Left renal cortex interstitium (tissue), 4 donors: ENCODE measurements around the gene PLCH1. TPM values are rescaled to one million over a fixed set of nuclear protein-coding genes. Genes with fewer than 3 reads are reported as not detected.
A peak's percentile ranks its signal among the peaks of the same experiment; 100 is the strongest.

ENCODE experiments used
- DNase-seq, 4 donors: peaks; one replicate each; pipeline ENCODE4 v3.0.0-alpha.2; 2013; ENCODE audit warnings: low read depth in 4 of 4, low spot score in 2 of 4, missing footprints in 1 of 4
- polyA plus RNA-seq, 4 donors: library from polyadenylated mRNA; unstranded; fragments of 120-200 nt; gene quantifications; one replicate each; pipeline ENCODE4 v1.2.1, GENCODE V29; 2013; ENCODE audit not compliant: insufficient read length in 4 of 4

PLCH1 gene
- polyA plus RNA-seq, 4 donors, result 8.1 to 11.9 (median 9.8) TPM

GRCh38 chr3:155745795-155746550 lies 1.1 kb upstream of the PLCH1 start:
- DNase-seq, result no peak

GRCh38 chr3:155744010-155744625 lies 753 bp downstream of the PLCH1 start:
- peak in 1 of 4 donors; percentile 72 for DNase-seq

- no peak for DNase-seq
Observed at GRCh38 chr3:155743606-155744005, 1.3 kb downstream of the PLCH1 start.

- no peak for DNase-seq
Observed at GRCh38 chr3:155742349-155742965, 2.4 kb downstream of the PLCH1 start.

GRCh38 chr3:155741603-155742002 lies 3.3 kb downstream of the PLCH1 start:
- no peak for DNase-seq

- no peak for DNase-seq
Observed at GRCh38 chr3:155741101-155741500, 3.8 kb downstream of the PLCH1 start.

- no peak for DNase-seq
Observed at GRCh38 chr3:155739154-155739553, 5.7 kb downstream of the PLCH1 start.

- DNase-seq, result no peak
Observed at GRCh38 chr3:155738580-155739076, 6.2 kb downstream of the PLCH1 start.

GRCh38 chr3:155737844-155738460 lies 6.9 kb downstream of the PLCH1 start:
- no peak for DNase-seq

GRCh38 chr3:155736381-155736780 lies 8.5 kb downstream of the PLCH1 start:
- DNase-seq, result no peak

GRCh38 chr3:155730843-155731242 lies 14.0 kb downstream of the PLCH1 start:
- DNase-seq, result no peak

GRCh38 chr3:155727836-155728235 lies 17.0 kb downstream of the PLCH1 start:
- no peak for DNase-seq

- DNase-seq, result no peak
Observed at GRCh38 chr3:155714295-155714718, 30.6 kb downstream of the PLCH1 start.

GRCh38 chr3:155712008-155712407 lies 32.9 kb downstream of the PLCH1 start:
- no peak for DNase-seq

GRCh38 chr3:155704771-155705559 lies 39.9 kb downstream of the PLCH1 start:
- DNase-seq, result no peak

GRCh38 chr3:155704061-155704460 lies 40.8 kb downstream of the PLCH1 start:
- DNase-seq, result no peak

GRCh38 chr3:155702745-155703591 lies 41.9 kb downstream of the PLCH1 start:
- no peak for DNase-seq

GRCh38 chr3:155701882-155702465 lies 42.9 kb downstream of the PLCH1 start:
- peak in 3 of 4 donors; percentile 26 to 49 (median 26) for DNase-seq

GRCh38 chr3:155697542-155697941 lies 47.3 kb downstream of the PLCH1 start:
- DNase-seq, result no peak
